OCI-LY7 (cell line): Measurements from ENCODE around the gene RCVRN. TPM values are rescaled to one million over a fixed set of nuclear protein-coding genes. Genes with fewer than 3 reads are reported as not detected.

ENCODE experiments used
- BruUV-seq: library from RNA; stranded (reverse); fragments of 400-500 nt; replicated peaks from 2 replicates; lab custom pipeline; 2021; lab: Mats Ljungman, UMichigan
- CTCF ChIA-PET: fragments of 300-600 bp; sonication (Branson Sonifier 250); formaldehyde crosslinking; loops from one replicate; lab custom pipeline; 2022; ENCODE audit warnings: antibody characterized with exemption; ENCODE audit not compliant: unreplicated experiment; lab: Charles Lee
- POLR2A ChIA-PET: fragments of 300-600 bp; sonication (Branson Sonifier 250); formaldehyde crosslinking; loops from one replicate; lab custom pipeline; 2022; ENCODE audit warnings: antibody characterized with exemption; lab: Charles Lee
- DNase-seq: peaks from one replicate; pipeline ENCODE4 v3.0.0-alpha.2; 2015; ENCODE audit warnings: low spot score
- H2AFZ ChIP-seq: fragments of 200-600 bp; sonication (generic), shearing (Covaris generic); 2 replicates; pipeline ENCODE4 v1.6.1; 2014; ENCODE audit warnings: mild to moderate bottlenecking, antibody characterized with exemption, low read length, moderate library complexity
- H3K27ac ChIP-seq: fragments of 200-600 bp; sonication (generic); 2 replicates; pipeline ENCODE4 v1.5.1; 2014; ENCODE audit warnings: mixed run types, low read depth, mild to moderate bottlenecking, moderate library complexity, low read length, inconsistent platforms; ENCODE audit not compliant: poor library complexity, severe bottlenecking
- H3K36me3 ChIP-seq: fragments of 200-600 bp; sonication (generic); 2 replicates; pipeline ENCODE4 v1.6.1; 2014; ENCODE audit warnings: mild to moderate bottlenecking, antibody characterized with exemption, low read length, moderate library complexity, mixed read lengths; ENCODE audit not compliant: insufficient read depth
- H3K4me1 ChIP-seq: fragments of 200-600 bp; sonication (generic); 2 replicates; pipeline ENCODE4 v1.5.1; 2014; ENCODE audit warnings: mild to moderate bottlenecking, low read length; ENCODE audit not compliant: insufficient read depth, poor library complexity, severe bottlenecking
- H3K4me2 ChIP-seq: fragments of 200-600 bp; sonication (generic); 2 replicates; pipeline ENCODE4 v1.6.1; 2014; ENCODE audit warnings: mild to moderate bottlenecking, low read length
- H3K4me3 ChIP-seq: fragments of 200-600 bp; sonication (generic); 2 replicates; pipeline ENCODE4 v1.5.1; 2014; ENCODE audit warnings: mild to moderate bottlenecking, low read depth, low read length; ENCODE audit not compliant: poor library complexity, severe bottlenecking
- H3K79me2 ChIP-seq: fragments of 200-600 bp; sonication (generic); 2 replicates; pipeline ENCODE4 v1.6.1; 2016; ENCODE audit warnings: low read depth, mild to moderate bottlenecking, low read length, moderate library complexity, mixed read lengths; ENCODE audit not compliant: insufficient read depth
- H3K9me2 ChIP-seq: fragments of 200-600 bp; sonication (generic); 2 replicates; pipeline ENCODE4 v1.6.1; 2016; ENCODE audit warnings: mild to moderate bottlenecking, low read length, mixed read lengths; ENCODE audit not compliant: insufficient read depth
- H3K9me3 ChIP-seq: fragments of 200-600 bp; sonication (generic); 2 replicates; pipeline ENCODE4 v1.6.1; 2014; ENCODE audit warnings: mild to moderate bottlenecking, mixed run types, low read length, mixed read lengths
- H4K20me1 ChIP-seq: fragments of 200-600 bp; sonication (generic); 2 replicates; pipeline ENCODE4 v1.6.1; 2014; ENCODE audit warnings: mild to moderate bottlenecking, antibody characterized with exemption, low read length, moderate library complexity, mixed read lengths; ENCODE audit not compliant: insufficient read depth
- EZH2phosphoT487 ChIP-seq: fragments of 200-600 bp; sonication (generic); IDR thresholded peaks from 2 replicates; pipeline ENCODE4 v1.6.1; 2018; ENCODE audit warnings: low read depth, borderline replicate concordance, mild to moderate bottlenecking, mixed run types, antibody characterized with exemption, low read length, moderate library complexity, mixed read lengths
- intact Hi-C: fragments of 100-400 bp; cut with micrococcal nuclease; formaldehyde crosslinking; loops from one replicate; pipeline ENCODE4 v1.10.0; 2022; ENCODE audit not compliant: unreplicated experiment
- total RNA-seq, 2 experiments: library from RNA; depleted of rRNA in 1 of 2; stranded (reverse); fragments of >200 nt in 1 of 2; shearing (Covaris generic) in 1 of 2; gene quantifications; 2 replicates each; pipeline ENCODE4 v1.2.3, GENCODE V29; 2014 to 2022
- TF ChIP-seq, protein P1 (sequence below): fragments of 200-600 bp; sonication (generic); conservative IDR thresholded peaks from 2 replicates; pipeline ENCODE4 v1.5.1; 2014; ENCODE audit warnings: mild to moderate bottlenecking, antibody characterized with exemption, low read length, moderate library complexity, mixed read lengths

RCVRN gene
- total RNA-seq, 2 experiments from 2014 or later, result not detected

DNA sequence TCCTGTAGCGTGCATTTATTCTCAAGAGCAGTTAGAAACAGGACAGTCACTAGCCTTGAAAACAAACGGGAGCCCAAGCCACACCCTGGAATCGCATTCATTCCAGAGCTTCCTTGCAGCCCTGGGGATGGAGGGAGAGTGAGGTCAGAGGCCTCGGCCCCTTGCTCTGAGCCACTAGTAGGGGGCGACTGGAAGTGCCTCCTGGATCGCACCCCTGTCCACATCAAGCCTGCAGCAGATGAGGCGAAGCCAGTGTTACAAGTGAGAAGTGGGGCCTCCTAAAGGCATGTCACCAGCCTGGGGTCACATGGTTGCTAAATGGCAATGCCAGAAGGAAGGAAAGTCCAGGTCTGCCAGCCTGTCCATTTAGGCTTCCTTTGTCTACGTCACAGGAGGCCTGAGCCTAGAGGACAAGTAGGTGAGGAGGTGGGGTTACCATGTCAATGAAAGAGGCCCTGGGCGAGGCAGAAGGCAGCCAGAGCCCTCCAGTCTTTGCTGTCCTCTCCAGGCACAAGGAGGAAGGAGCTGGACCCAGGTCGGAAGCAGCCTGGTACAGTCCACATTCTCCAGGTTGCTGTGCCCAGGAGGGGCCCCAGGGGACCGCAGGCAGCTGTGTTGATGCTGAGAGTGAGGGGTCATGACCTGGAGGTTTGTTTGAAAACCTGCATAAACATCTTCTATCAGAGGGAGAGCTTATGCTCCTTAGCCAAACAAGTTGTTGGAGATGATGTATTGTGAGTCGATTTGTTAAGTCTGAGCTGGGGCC, 3.0 kb upstream of the RCVRN start:
- H3K9me3 ChIP-seq, result no peaks in the 10 kb centered on the region
- no peak overlapping the region for H3K4me2 ChIP-seq
- no peak overlapping the region for H2AFZ ChIP-seq
- H3K4me1 ChIP-seq, result no peaks in the 10 kb centered on the region
- H3K79me2 ChIP-seq, result no peaks in the 10 kb centered on the region
- POLR2A ChIA-PET, result interaction anchor here (0.6 kb wide), 1 partner anchor 257 kb away, joined by 5 read pairs; no protein-coding TSS in a partner anchor
- H3K36me3 ChIP-seq, result no peaks in the 10 kb centered on the region
- no peak for TF ChIP-seq EZH2phosphoT487
- TF ChIP-seq, protein P1, sequence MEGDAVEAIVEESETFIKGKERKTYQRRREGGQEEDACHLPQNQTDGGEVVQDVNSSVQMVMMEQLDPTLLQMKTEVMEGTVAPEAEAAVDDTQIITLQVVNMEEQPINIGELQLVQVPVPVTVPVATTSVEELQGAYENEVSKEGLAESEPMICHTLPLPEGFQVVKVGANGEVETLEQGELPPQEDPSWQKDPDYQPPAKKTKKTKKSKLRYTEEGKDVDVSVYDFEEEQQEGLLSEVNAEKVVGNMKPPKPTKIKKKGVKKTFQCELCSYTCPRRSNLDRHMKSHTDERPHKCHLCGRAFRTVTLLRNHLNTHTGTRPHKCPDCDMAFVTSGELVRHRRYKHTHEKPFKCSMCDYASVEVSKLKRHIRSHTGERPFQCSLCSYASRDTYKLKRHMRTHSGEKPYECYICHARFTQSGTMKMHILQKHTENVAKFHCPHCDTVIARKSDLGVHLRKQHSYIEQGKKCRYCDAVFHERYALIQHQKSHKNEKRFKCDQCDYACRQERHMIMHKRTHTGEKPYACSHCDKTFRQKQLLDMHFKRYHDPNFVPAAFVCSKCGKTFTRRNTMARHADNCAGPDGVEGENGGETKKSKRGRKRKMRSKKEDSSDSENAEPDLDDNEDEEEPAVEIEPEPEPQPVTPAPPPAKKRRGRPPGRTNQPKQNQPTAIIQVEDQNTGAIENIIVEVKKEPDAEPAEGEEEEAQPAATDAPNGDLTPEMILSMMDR, result no peak
- BruUV-seq, result no TSS peak
- no peak overlapping the region for H3K27ac ChIP-seq
- no peak overlapping the region for H3K4me3 ChIP-seq
- DNase-seq, result no peak
- no peaks in the 10 kb centered on the region for H4K20me1 ChIP-seq
- intact Hi-C loops, result no loop called here
- CTCF ChIA-PET, result interaction anchor here (1.2 kb wide), 1 partner anchor 80 kb away, joined by 3 read pairs; no protein-coding TSS in a partner anchor
- no peaks in the 10 kb centered on the region for H3K9me2 ChIP-seq

DNA sequence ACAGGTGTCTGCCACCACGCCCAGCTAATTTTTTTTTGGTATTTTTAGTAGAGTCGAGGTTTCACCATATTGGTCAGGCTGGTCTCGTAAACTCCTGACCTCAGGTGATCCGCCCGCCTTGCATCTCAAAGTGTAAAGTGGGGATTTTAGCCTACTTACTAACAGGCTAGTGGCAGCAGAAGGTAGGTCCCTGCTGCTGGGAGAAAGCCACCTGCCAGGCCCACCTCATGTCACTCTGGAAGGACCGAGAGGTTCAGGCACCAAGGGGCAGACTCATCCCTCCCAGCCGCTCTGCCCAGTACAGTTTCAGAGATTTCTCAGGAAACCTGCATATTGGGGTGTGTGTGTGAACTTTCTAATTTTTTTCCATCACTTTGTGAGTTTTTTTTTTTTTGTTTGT, 2.1 kb upstream of the RCVRN start:
- Histone ChIP-seq H3K9me2 (no peaks in the 10 kb centered on the region), H3K79me2 (no peaks in the 10 kb centered on the region), H3K4me1 (no peaks in the 10 kb centered on the region), H3K4me2 (no peak overlapping the region), H3K27ac (no peak overlapping the region), H3K4me3 (no peak overlapping the region), H3K36me3 (no peaks in the 10 kb centered on the region), H3K9me3 (no peaks in the 10 kb centered on the region), H4K20me1 (no peaks in the 10 kb centered on the region), H2AFZ (no peak overlapping the region)
- POLR2A ChIA-PET, result no interaction called here
- no peak for DNase-seq
- intact Hi-C loops, result no loop called here
- BruUV-seq, result no TSS peak
- TF ChIP-seq EZH2phosphoT487, result no peak
- TF ChIP-seq, protein P1, result no peak
- CTCF ChIA-PET, result interaction anchor here (1.2 kb wide), 1 partner anchor 81 kb away, joined by 3 read pairs; no protein-coding TSS in a partner anchor

DNA sequence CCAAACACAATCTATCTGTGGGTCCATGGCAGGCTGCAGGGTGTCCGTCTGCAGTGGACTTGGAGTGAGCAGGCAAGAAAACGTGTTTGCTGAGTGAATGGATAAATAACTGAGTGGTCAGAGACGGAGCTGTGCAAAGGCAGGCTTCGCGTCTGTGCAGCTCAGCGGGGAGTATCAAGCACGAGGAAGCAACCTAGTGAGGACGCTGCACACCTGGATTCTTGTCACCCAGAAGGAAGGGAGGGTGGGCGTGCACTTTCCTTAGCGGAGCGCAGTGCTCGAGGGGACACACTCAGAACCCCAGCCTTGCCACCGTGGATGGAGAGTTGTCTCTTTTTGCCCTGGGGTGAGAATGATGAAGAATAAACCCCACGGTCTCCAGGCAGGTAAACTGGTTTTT, 1.5 kb upstream of the RCVRN start:
- H3K79me2 ChIP-seq, result no peaks in the 10 kb centered on the region
- no peak overlapping the region for H3K27ac ChIP-seq
- no peaks in the 10 kb centered on the region for H3K9me3 ChIP-seq
- H3K4me1 ChIP-seq, result no peaks in the 10 kb centered on the region
- BruUV-seq, result no TSS peak
- TF ChIP-seq EZH2phosphoT487, result no peak
- TF ChIP-seq, protein P1, result no peak
- no peak for DNase-seq
- H2AFZ ChIP-seq, result no peak overlapping the region
- H3K4me2 ChIP-seq, result no peak overlapping the region
- ChIA-PET POLR2A (no interaction called here), CTCF (no interaction called here)
- intact Hi-C loops, result no loop called here
- no peak overlapping the region for H3K4me3 ChIP-seq
- no peaks in the 10 kb centered on the region for H4K20me1 ChIP-seq
- H3K36me3 ChIP-seq, result no peaks in the 10 kb centered on the region
- no peaks in the 10 kb centered on the region for H3K9me2 ChIP-seq
